GM15510 (cell line): ENCODE results near the gene SYNDIG1.

Source experiments
- POLR2A ChIP-seq: IDR thresholded peaks from 3 replicates; pipeline ENCODE4 v1.6.1; 2011; ENCODE audit warnings: borderline replicate concordance; ENCODE audit not compliant: insufficient read length; ENCODE audit errors: extremely low read depth

SYNDIG1 gene

GRCh38 chr20:24664266-24664986 is 195.0 kb downstream of the SYNDIG1 start:
- TF ChIP-seq POLR2A: no peak

GRCh38 chr20:24665196-24665595 is 195.8 kb downstream of the SYNDIG1 start:
- TF ChIP-seq POLR2A: no peak

GRCh38 chr20:24665741-24666191 is 196.3 kb downstream of the SYNDIG1 start:
- TF ChIP-seq POLR2A: no peak

- TF ChIP-seq POLR2A: no peak
These were observed 198.4 kb downstream of the SYNDIG1 start for GRCh38 chr20:24667689-24668383.

- TF ChIP-seq POLR2A: no peak
These were observed 198.9 kb downstream of the SYNDIG1 start for GRCh38 chr20:24668384-24668702.

- no peak for TF ChIP-seq POLR2A
These were observed 199.4 kb downstream of the SYNDIG1 start for GRCh38 chr20:24668791-24669190.

GRCh38 chr20:24669701-24670100 is 200.3 kb downstream of the SYNDIG1 start:
- no peak for TF ChIP-seq POLR2A

- TF ChIP-seq POLR2A: no peak
These were observed 201.0 kb downstream of the SYNDIG1 start for GRCh38 chr20:24670341-24670872.

- no peak for TF ChIP-seq POLR2A
These were observed 201.6 kb downstream of the SYNDIG1 start for GRCh38 chr20:24670981-24671380.

- no peak for TF ChIP-seq POLR2A
These were observed 202.9 kb downstream of the SYNDIG1 start for GRCh38 chr20:24672181-24672880.

- no peak for TF ChIP-seq POLR2A
These were observed 203.7 kb downstream of the SYNDIG1 start for GRCh38 chr20:24672886-24673677.

- no peak for TF ChIP-seq POLR2A
These were observed 204.5 kb downstream of the SYNDIG1 start for GRCh38 chr20:24673678-24674570.

- TF ChIP-seq POLR2A: no peak
These were observed 205.6 kb downstream of the SYNDIG1 start for GRCh38 chr20:24674921-24675605.
